ENCODE data around the gene EIF2B5.

EIF2B5 gene

GRCh38 chr3:184172681-184173373, 37.7 kb downstream of the EIF2B5 start:
- WGBS = 84% methylated on average over 5 of the region's 5 CpGs
- Histone ChIP-seq H3K14ac (ENCODE audit: low read length in 2 of 2) (no peak overlapping the region), H2BK120ac (ENCODE audit: low read depth, low read length) (no peak overlapping the region), H3K9ac (ENCODE audit: low read length) (peak overlapping the region; percentile 45), H3K4me2 (ENCODE audit: low read length, poor library complexity, severe bottlenecking) (no peak overlapping the region), H3K9me3 (ENCODE audit: control insufficient read depth, low read length) (no peaks in the 10 kb centered on the region), H2BK5ac (ENCODE audit: low read depth, low read length, poor library complexity, severe bottlenecking) (no peak overlapping the region), H4K8ac (ENCODE audit: low read length) (no peak overlapping the region), H2AFZ (ENCODE audit: low read depth, low read length) (no peak overlapping the region), H3K23ac (ENCODE audit: low read length in 2 of 2) (no peak overlapping the region), H3K27ac (ENCODE audit: low read length, poor library complexity, severe bottlenecking) (peak overlapping the region; percentile 54), H3K4ac (ENCODE audit: low read depth in 1 of 2, low read length in 2 of 2) (no peak overlapping the region), H3K79me1 (replicated peaks; ENCODE audit: low read length, poor library complexity, severe bottlenecking) (peaks cover 24% of the 10 kb centered on the region), H2BK15ac (ENCODE audit: low read depth, poor library complexity, severe bottlenecking) (no peak overlapping the region), H3K27me3 (ENCODE audit: control insufficient read depth in 1 of 2, insufficient read depth in 1 of 2, low read length in 2 of 2) (no peaks in the 10 kb centered on the region), H2BK12ac (ENCODE audit: low read length in 2 of 2) (no peak overlapping the region), H3K4me1 (ENCODE audit: control insufficient read depth, insufficient read depth, low read depth, low read length) (peaks cover 40% of the 10 kb centered on the region), H2AK5ac (ENCODE audit: low read length, severe bottlenecking) (peak overlapping the region; percentile 11), H3K36me3 (ENCODE audit: control insufficient read depth in 1 of 2, insufficient read depth in 2 of 2, low read depth in 1 of 2, low read length in 2 of 2) (peaks cover 34 to 44% of the 10 kb centered on the region in 2 experiments), H3K18ac (ENCODE audit: low read depth in 1 of 2, low read length in 2 of 2) (no peak overlapping the region), H3K4me3 (ENCODE audit: insufficient read depth in 1 of 2, low read depth in 1 of 2, low read length in 2 of 2) (peak overlapping the region in 1 of 2 experiments; percentile 3), H4K91ac (ENCODE audit: low read length) (no peak overlapping the region)
- peak; percentile 48 for DNase-seq

GRCh38 chr3:184173374-184173722, 38.2 kb downstream of the EIF2B5 start:
- no peak overlapping the region for H4K91ac ChIP-seq (ENCODE audit: low read length)
- H3K36me3 ChIP-seq (ENCODE audit: control insufficient read depth in 1 of 2, insufficient read depth in 2 of 2, low read depth in 1 of 2, low read length in 2 of 2) = peaks cover 35 to 44% of the 10 kb centered on the region in 2 experiments
- H2AK5ac ChIP-seq (ENCODE audit: low read length, severe bottlenecking) = no peak overlapping the region
- H3K4me1 ChIP-seq (ENCODE audit: control insufficient read depth, insufficient read depth, low read depth, low read length) = peaks cover 40% of the 10 kb centered on the region
- no peak overlapping the region for H3K27ac ChIP-seq (ENCODE audit: low read length, poor library complexity, severe bottlenecking)
- H3K79me1 ChIP-seq (replicated peaks; ENCODE audit: low read length, poor library complexity, severe bottlenecking) = peaks cover 24% of the 10 kb centered on the region
- H2BK120ac ChIP-seq (ENCODE audit: low read depth, low read length) = no peak overlapping the region
- no peak for DNase-seq
- no peak overlapping the region for H2AFZ ChIP-seq (ENCODE audit: low read depth, low read length)
- H3K9me3 ChIP-seq (ENCODE audit: control insufficient read depth, low read length) = no peaks in the 10 kb centered on the region
- no peak overlapping the region for H3K14ac ChIP-seq (ENCODE audit: low read length in 2 of 2)
- H3K23ac ChIP-seq (ENCODE audit: low read length in 2 of 2) = no peak overlapping the region
- no peak overlapping the region for H3K9ac ChIP-seq (ENCODE audit: low read length)
- H2BK5ac ChIP-seq (ENCODE audit: low read depth, low read length, poor library complexity, severe bottlenecking) = no peak overlapping the region
- H3K4me3 ChIP-seq (ENCODE audit: insufficient read depth in 1 of 2, low read depth in 1 of 2, low read length in 2 of 2) = peak overlapping the region in 1 of 2 experiments; percentile 3
- no peak overlapping the region for H3K4ac ChIP-seq (ENCODE audit: low read depth in 1 of 2, low read length in 2 of 2)
- H2BK15ac ChIP-seq (ENCODE audit: low read depth, poor library complexity, severe bottlenecking) = no peak overlapping the region
- no peaks in the 10 kb centered on the region for H3K27me3 ChIP-seq (ENCODE audit: control insufficient read depth in 1 of 2, insufficient read depth in 1 of 2, low read length in 2 of 2)
- H3K18ac ChIP-seq (ENCODE audit: low read depth in 1 of 2, low read length in 2 of 2) = no peak overlapping the region
- H2BK12ac ChIP-seq (ENCODE audit: low read length in 2 of 2) = no peak overlapping the region
- no peak overlapping the region for H4K8ac ChIP-seq (ENCODE audit: low read length)
- no CpG with 5 or more reads among the region's 2 CpGs for WGBS
- H3K4me2 ChIP-seq (ENCODE audit: low read length, poor library complexity, severe bottlenecking) = no peak overlapping the region

GRCh38 chr3:184174284-184174645, 39.1 kb downstream of the EIF2B5 start:
- H2BK120ac ChIP-seq (ENCODE audit: low read depth, low read length) = no peak overlapping the region
- H3K79me1 ChIP-seq (replicated peaks; ENCODE audit: low read length, poor library complexity, severe bottlenecking) = peaks cover 22% of the 10 kb centered on the region
- 21% methylated on average over 4 of the region's 4 CpGs for WGBS
- H2BK15ac ChIP-seq (ENCODE audit: low read depth, poor library complexity, severe bottlenecking) = no peak overlapping the region
- H3K23ac ChIP-seq (ENCODE audit: low read length in 2 of 2) = no peak overlapping the region
- H3K36me3 ChIP-seq (ENCODE audit: control insufficient read depth in 1 of 2, insufficient read depth in 2 of 2, low read depth in 1 of 2, low read length in 2 of 2) = peaks cover 41 to 49% of the 10 kb centered on the region in 2 experiments
- H3K4me1 ChIP-seq (ENCODE audit: control insufficient read depth, insufficient read depth, low read depth, low read length) = peaks cover 44% of the 10 kb centered on the region
- no peak overlapping the region for H3K18ac ChIP-seq (ENCODE audit: low read depth in 1 of 2, low read length in 2 of 2)
- H2BK5ac ChIP-seq (ENCODE audit: low read depth, low read length, poor library complexity, severe bottlenecking) = no peak overlapping the region
- peak overlapping the region in 1 of 2 experiments; percentile 3 for H3K4me3 ChIP-seq (ENCODE audit: insufficient read depth in 1 of 2, low read depth in 1 of 2, low read length in 2 of 2)
- H3K27me3 ChIP-seq (ENCODE audit: control insufficient read depth in 1 of 2, insufficient read depth in 1 of 2, low read length in 2 of 2) = no peaks in the 10 kb centered on the region
- H3K27ac ChIP-seq (ENCODE audit: low read length, poor library complexity, severe bottlenecking) = peak overlapping the region; percentile 1
- H3K9ac ChIP-seq (ENCODE audit: low read length) = peak overlapping the region; percentile 45
- DNase-seq = no peak
- no peak overlapping the region for H2BK12ac ChIP-seq (ENCODE audit: low read length in 2 of 2)
- no peak overlapping the region for H2AK5ac ChIP-seq (ENCODE audit: low read length, severe bottlenecking)
- H3K4ac ChIP-seq (ENCODE audit: low read depth in 1 of 2, low read length in 2 of 2) = peak overlapping the region in 1 of 2 experiments; percentile 38
- no peak overlapping the region for H4K91ac ChIP-seq (ENCODE audit: low read length)
- H2AFZ ChIP-seq (ENCODE audit: low read depth, low read length) = no peak overlapping the region
- no peak overlapping the region for H4K8ac ChIP-seq (ENCODE audit: low read length)
- H3K4me2 ChIP-seq (ENCODE audit: low read length, poor library complexity, severe bottlenecking) = no peak overlapping the region
- no peak overlapping the region for H3K14ac ChIP-seq (ENCODE audit: low read length in 2 of 2)
- no peaks in the 10 kb centered on the region for H3K9me3 ChIP-seq (ENCODE audit: control insufficient read depth, low read length)

- peak within 1 kb of the TSS; percentile 98 to 100 for H3K18ac ChIP-seq (ENCODE audit: low read depth in 1 of 2, low read length in 2 of 2)
- H2BK5ac ChIP-seq (ENCODE audit: low read depth, low read length, poor library complexity, severe bottlenecking) = peak within 1 kb of the TSS; percentile 94
- DNase-seq = peak; percentile 99
- H3K27ac ChIP-seq (ENCODE audit: low read length, poor library complexity, severe bottlenecking) = peak within 1 kb of the TSS; percentile 92
- peak within 1 kb of the TSS; percentile 93 for H4K8ac ChIP-seq (ENCODE audit: low read length)
- peak within 1 kb of the TSS; percentile 98 for H3K9ac ChIP-seq (ENCODE audit: low read length)
- peak within 1 kb of the TSS; percentile 83 for H2AFZ ChIP-seq (ENCODE audit: low read depth, low read length)
- H3K9me3 ChIP-seq (ENCODE audit: control insufficient read depth, low read length) = no peaks in the 10 kb centered on the region
- H3K14ac ChIP-seq (ENCODE audit: low read length in 2 of 2) = peak within 1 kb of the TSS in 1 of 2 experiments; percentile 100
- H2BK120ac ChIP-seq (ENCODE audit: low read depth, low read length) = peak within 1 kb of the TSS; percentile 93
- 1% methylated on average over 69 of the region's 73 CpGs for WGBS
- H3K4me2 ChIP-seq (ENCODE audit: low read length, poor library complexity, severe bottlenecking) = peak within 1 kb of the TSS; percentile 62
- peak within 1 kb of the TSS; percentile 49 to 89 for H2BK12ac ChIP-seq (ENCODE audit: low read length in 2 of 2)
- H3K4ac ChIP-seq (ENCODE audit: low read depth in 1 of 2, low read length in 2 of 2) = peak within 1 kb of the TSS; percentile 96 to 99
- peak within 1 kb of the TSS in 1 of 2 experiments; percentile 99 for H3K23ac ChIP-seq (ENCODE audit: low read length in 2 of 2)
- H3K79me1 ChIP-seq (replicated peaks; ENCODE audit: low read length, poor library complexity, severe bottlenecking) = peaks cover 16% of the 10 kb centered on the region
- H2BK15ac ChIP-seq (ENCODE audit: low read depth, poor library complexity, severe bottlenecking) = peak within 1 kb of the TSS; percentile 96
- H3K36me3 ChIP-seq (ENCODE audit: control insufficient read depth in 1 of 2, insufficient read depth in 2 of 2, low read depth in 1 of 2, low read length in 2 of 2) = peaks cover 47 to 48% of the 10 kb centered on the region in 2 experiments
- H3K27me3 ChIP-seq (ENCODE audit: control insufficient read depth in 1 of 2, insufficient read depth in 1 of 2, low read length in 2 of 2) = no peaks in the 10 kb centered on the region
- H4K91ac ChIP-seq (ENCODE audit: low read length) = peak within 1 kb of the TSS; percentile 99
- peak within 1 kb of the TSS; percentile 29 for H2AK5ac ChIP-seq (ENCODE audit: low read length, severe bottlenecking)
- peaks cover 40% of the 10 kb centered on the region for H3K4me1 ChIP-seq (ENCODE audit: control insufficient read depth, insufficient read depth, low read depth, low read length)
- peak within 1 kb of the TSS; percentile 96 to 98 for H3K4me3 ChIP-seq (ENCODE audit: insufficient read depth in 1 of 2, low read depth in 1 of 2, low read length in 2 of 2)
Observed at GRCh38 chr3:184174646-184175492, 39.7 kb downstream of the EIF2B5 start, which contains the start of gene AP2M1. TSS of gene AP2M1 (plus strand) at chr3:184174855. CDS start at chr3:184176994, 2,139 bp downstream.
